ENCODE measurements around the gene FSIP1. TPM values are rescaled to one million over a fixed set of nuclear protein-coding genes. Genes with fewer than 3 reads are reported as not detected.

FSIP1 gene
- total RNA-seq, 1 experiment from 2014 or later: 0.79 TPM

DNA sequence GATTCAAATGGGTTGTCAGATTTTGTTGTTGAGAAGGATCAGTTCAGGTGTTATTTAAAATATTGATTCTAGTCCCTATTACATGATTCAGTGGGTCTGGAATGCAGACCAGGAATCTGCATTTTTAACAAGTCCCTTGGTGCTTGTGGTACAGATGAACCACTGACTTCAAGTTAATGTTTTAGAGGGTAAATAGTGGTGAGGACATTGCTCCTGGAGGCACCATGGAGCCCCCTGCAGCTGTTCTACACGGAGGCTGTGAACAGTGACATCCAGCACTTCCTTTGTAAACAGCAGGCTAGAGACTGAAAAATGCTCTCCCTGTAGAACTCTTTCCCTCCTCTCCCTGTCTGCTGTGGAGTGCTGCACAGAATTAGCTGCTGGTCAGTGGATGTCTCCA, 4.8 kb upstream of the FSIP1 start:
- Histone ChIP-seq H3K27ac (no peak overlapping the region), H3K4me1 (replicated peaks) (peaks cover 65% of the 10 kb centered on the region), H3K9me3 (replicated peaks) (no peaks in the 10 kb centered on the region), H3K36me3 (peaks cover 10% of the 10 kb centered on the region), H3K27me3 (replicated peaks) (no peaks in the 10 kb centered on the region), H3K4me3 (no peak overlapping the region)
- no peak for DNase-seq (ENCODE audit: low read depth in 1 of 2, low spot score in 2 of 2)

DNA sequence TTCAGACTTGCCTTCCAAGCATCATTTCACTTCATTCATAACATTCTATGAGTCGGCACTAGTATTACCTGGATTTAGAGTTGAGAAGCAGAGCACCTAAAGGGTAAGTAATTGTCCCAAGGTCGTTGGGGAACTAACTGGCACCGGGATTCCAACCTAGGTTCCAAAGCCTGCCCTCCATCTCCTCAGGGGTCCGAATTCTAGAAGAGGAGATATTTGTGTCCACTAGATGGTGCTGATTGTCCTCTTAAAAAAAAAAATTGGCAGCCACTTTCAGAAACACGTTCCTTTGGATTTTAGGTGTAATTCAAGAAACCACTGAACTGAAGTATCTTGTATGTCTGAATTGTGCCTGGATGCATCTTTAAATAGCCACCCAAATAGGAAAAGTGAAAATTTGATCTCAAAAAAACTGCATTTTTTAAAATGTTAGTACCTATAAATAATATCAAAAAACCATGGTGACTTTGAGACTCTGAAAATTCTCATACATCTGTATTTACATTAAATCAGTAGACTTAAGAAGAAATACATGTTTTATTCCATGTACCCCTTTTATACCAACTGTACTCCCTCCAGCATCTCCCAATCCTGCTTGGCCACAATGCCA, 3.9 kb upstream of the FSIP1 start:
- Histone ChIP-seq H3K36me3 (peaks cover 10% of the 10 kb centered on the region), H3K4me3 (no peak overlapping the region), H3K27ac (no peak overlapping the region), H3K4me1 (replicated peaks) (peaks cover 69% of the 10 kb centered on the region), H3K9me3 (replicated peaks) (peaks cover 6% of the 10 kb centered on the region), H3K27me3 (replicated peaks) (no peaks in the 10 kb centered on the region)
- DNase-seq (ENCODE audit: low read depth in 1 of 2, low spot score in 2 of 2): peak in 1 of 2 experiments; percentile 65

DNA sequence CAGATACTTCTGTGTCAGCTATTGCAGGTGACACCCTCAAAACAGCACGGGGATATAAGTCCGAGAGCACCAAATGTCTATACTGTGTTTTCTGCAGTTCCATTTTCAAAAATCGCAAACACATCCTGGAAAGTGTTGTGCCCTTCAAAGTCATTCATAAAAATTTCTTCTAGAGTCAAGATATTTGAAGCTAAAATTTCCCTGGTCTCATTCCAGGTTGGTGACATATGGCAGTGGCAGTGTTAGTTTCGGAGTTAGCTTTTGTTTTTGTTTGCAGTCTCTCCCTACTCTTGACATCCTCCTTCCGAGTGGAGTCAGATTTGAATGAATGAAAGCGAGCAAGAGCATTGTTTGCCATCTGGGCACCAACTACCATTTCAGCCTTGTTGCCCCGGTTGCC, 3.2 kb upstream of the FSIP1 start:
- Histone ChIP-seq H3K27me3 (replicated peaks) (no peaks in the 10 kb centered on the region), H3K4me3 (no peak overlapping the region), H3K27ac (no peak overlapping the region), H3K36me3 (peaks cover 10% of the 10 kb centered on the region), H3K4me1 (replicated peaks) (peaks cover 69% of the 10 kb centered on the region), H3K9me3 (replicated peaks) (peaks cover 7% of the 10 kb centered on the region)
- DNase-seq (ENCODE audit: low read depth in 1 of 2, low spot score in 2 of 2): no peak

DNA sequence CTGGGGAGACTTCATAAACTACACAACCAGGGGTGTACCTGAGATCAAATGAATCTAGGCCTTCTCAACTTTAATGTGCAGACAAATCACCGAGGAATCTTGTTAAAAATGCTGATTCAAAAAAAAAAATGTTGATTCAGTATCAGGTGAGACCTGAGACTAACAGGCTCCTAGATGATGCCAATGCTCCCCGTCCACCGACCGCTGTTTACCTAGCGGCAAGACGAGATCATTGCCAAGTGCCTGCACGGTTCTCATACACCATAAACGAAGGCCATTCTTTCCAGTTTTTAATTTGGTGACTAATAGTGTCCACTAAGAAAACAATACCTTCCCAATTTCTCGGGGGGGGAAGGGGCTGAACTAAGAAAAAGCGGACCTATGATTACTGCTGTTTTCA, 2.5 kb upstream of the FSIP1 start:
- peaks cover 69% of the 10 kb centered on the region for H3K4me1 ChIP-seq (replicated peaks)
- no peak for DNase-seq (ENCODE audit: low read depth in 1 of 2, low spot score in 2 of 2)
- H3K36me3 ChIP-seq: peaks cover 10% of the 10 kb centered on the region
- H3K4me3 ChIP-seq: no peak overlapping the region
- no peaks in the 10 kb centered on the region for H3K27me3 ChIP-seq (replicated peaks)
- peaks cover 7% of the 10 kb centered on the region for H3K9me3 ChIP-seq (replicated peaks)
- H3K27ac ChIP-seq: no peak overlapping the region

DNA sequence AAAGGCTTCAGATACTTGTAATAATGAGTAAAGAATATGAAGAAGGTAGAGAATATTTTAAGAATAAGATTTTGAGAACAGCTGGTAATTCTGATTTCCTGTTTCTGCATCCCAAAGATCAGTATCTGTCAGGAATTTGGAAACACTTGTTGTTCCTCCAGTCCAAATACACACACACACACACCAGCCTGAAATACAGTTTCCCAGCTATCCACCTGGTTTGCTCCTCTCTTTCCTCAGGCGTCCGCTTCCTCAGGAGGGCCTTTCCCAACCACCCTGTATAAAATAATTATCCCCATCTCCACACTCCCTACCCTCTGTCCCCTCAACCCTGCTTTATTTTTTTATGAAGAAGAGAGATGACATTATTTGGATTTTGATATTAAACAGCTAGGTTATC, 2.0 kb upstream of the FSIP1 start:
- H3K4me3 ChIP-seq: no peak overlapping the region
- H3K27ac ChIP-seq: peak overlapping the region; percentile 31; the same call in 1 of the 2 replicates
- peaks cover 10% of the 10 kb centered on the region for H3K36me3 ChIP-seq
- no peaks in the 10 kb centered on the region for H3K27me3 ChIP-seq (replicated peaks)
- H3K9me3 ChIP-seq (replicated peaks): peaks cover 7% of the 10 kb centered on the region
- peaks cover 64% of the 10 kb centered on the region for H3K4me1 ChIP-seq (replicated peaks)
- no peak for DNase-seq (ENCODE audit: low read depth in 1 of 2, low spot score in 2 of 2)

DNA sequence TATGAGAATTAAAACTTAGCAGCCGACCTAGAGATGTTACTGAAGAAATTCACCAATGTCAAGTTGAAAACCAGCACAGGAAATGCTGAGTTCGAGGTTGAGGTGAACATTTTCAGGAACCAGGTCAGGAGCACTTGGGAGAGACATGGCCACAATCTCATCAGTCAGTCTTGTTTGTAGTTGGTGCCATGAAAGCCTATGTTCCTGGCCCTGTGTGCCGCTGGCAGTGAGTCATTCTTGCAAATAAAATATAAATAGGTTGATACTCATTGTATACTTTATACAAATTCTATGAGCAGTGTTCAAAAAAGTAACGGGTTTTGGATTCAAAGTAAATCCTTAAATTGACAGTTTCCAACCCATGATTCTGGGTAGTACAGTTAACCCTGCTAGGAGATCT, 1.5 kb upstream of the FSIP1 start:
- DNase-seq (ENCODE audit: low read depth in 1 of 2, low spot score in 2 of 2): peak; percentile 36 to 57

DNA sequence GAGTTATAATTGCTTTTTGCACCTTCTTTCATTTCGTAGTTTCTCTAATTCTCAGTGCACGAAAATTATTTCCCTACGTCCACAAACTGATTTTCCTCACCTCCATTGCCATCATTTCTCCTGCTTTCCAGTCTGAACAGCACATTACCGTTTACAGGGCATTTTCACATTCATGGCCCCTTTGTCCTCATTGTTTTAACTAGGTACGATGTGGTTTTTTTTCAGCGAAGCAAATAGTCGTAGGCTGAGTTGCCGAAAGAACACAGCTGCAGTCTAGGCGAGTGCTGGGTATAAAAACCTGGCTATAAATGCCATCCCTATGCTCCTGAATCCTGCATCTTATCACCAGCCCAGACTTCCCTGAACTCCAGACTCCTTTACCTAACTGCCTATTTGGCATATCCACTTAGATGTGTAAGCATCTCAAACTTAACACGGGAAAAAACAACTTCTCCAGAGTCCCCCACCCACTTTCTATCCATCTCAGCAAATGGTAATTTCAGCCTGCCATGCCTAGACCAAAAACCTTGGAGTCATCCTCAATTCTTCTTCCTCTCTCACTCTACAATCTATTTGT, 691 bp upstream of the FSIP1 start:
- Histone ChIP-seq H3K27me3 (replicated peaks) (no peaks in the 10 kb centered on the region), H3K9me3 (replicated peaks) (peaks cover 7% of the 10 kb centered on the region), H3K27ac (peak overlapping the region; percentile 81), H3K4me1 (replicated peaks) (peaks cover 51% of the 10 kb centered on the region), H3K36me3 (peaks cover 10% of the 10 kb centered on the region), H3K4me3 (peak overlapping the region; percentile 93)
- no peak for DNase-seq (ENCODE audit: low read depth in 1 of 2, low spot score in 2 of 2)

More for the DNA sequence above, 1.5 kb upstream of the FSIP1 start:
- H3K27me3 ChIP-seq (replicated peaks): no peaks in the 10 kb centered on the region
- peak overlapping the region; percentile 81 for H3K27ac ChIP-seq
- H3K9me3 ChIP-seq (replicated peaks): peaks cover 7% of the 10 kb centered on the region
- peak overlapping the region; percentile 93; the same call in 1 of the 2 replicates for H3K4me3 ChIP-seq
- H3K36me3 ChIP-seq: peaks cover 10% of the 10 kb centered on the region
- H3K4me1 ChIP-seq (replicated peaks): peaks cover 59% of the 10 kb centered on the region

DNA sequence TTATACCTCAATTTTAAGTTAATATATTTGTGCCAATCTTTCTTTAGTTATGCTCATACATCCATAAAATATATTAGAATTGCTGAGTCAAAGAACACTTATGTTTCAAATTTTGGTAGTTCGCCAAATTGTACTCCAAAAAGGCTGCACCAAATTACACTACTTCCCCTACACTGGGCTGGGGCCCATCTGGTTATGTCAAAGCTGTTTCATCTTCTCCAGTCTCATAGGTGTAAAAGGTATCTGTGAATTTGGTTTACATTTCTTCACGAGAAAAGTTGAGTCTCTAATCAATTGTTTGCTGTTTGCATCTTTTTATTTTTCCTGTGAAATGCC, 706 bp downstream of the FSIP1 start:
- peak overlapping the region; percentile 93 for H3K4me3 ChIP-seq
- H3K4me1 ChIP-seq (replicated peaks): peaks cover 44% of the 10 kb centered on the region
- peaks cover 7% of the 10 kb centered on the region for H3K9me3 ChIP-seq (replicated peaks)
- peaks cover 10% of the 10 kb centered on the region for H3K36me3 ChIP-seq
- DNase-seq (ENCODE audit: low read depth in 1 of 2, low spot score in 2 of 2): no peak
- no peaks in the 10 kb centered on the region for H3K27me3 ChIP-seq (replicated peaks)
- peak overlapping the region; percentile 43; the same call in 1 of the 2 replicates for H3K27ac ChIP-seq

DNA sequence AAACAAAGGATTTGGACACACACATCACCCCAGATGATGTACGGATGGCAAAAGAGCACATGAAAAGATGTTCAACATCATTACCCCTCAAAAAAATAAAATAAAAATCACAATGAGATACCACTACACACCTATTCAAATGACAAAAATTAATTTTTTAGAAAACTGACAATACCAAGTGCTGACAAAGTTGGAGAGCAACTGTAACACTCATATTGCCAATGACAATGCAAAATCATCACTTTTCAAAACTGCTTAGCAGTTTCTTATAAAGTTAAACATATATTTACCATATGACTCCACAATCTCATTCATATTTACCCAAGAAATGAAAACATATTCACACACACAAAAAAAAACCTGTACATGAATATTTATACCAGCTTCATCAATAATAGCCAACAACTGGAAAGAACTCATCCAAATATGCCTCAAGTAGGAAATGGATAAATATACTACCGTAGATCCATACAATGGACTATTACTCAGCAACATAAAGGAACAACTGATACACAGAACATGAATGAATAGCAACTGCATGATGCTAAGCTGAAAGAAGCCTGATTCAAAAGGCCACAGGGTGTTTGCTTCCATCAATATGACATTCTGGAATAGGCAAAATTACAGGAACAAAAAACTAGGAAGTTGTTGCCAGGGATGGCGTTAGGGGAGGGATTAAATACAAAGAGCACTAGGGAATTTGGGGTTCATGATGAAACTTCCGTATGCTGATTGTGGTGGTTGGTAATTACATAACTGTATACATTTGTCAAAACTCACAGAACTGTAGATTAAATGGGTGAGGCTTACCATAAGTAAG, 1.3 kb downstream of the FSIP1 start:
- no peak overlapping the region for H3K4me3 ChIP-seq
- H3K27me3 ChIP-seq (replicated peaks): no peaks in the 10 kb centered on the region
- peaks cover 10% of the 10 kb centered on the region for H3K36me3 ChIP-seq
- H3K4me1 ChIP-seq (replicated peaks): peaks cover 40% of the 10 kb centered on the region
- peaks cover 7% of the 10 kb centered on the region for H3K9me3 ChIP-seq (replicated peaks)
- DNase-seq (ENCODE audit: low read depth in 1 of 2, low spot score in 2 of 2): no peak
- H3K27ac ChIP-seq: no peak overlapping the region; the same call in 1 of the 2 replicates

DNA sequence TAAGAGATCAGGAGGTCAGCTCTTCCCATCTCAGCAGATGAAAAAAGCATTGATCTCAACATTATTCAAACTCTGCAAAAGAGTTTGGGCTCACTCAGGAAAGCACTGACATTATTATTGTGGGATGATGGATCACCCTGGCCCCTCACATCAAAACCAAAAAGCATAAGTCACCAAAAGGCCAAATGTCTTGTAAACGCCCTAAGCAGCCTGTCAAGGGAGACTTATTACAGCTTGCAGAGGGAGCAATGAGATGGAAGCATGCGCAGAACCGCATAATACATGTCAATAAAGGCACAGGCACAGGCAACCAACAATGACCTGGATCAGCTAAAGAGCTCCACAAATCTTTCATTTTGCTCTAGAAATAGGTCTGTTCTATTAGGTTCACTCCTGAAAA, 4.6 kb downstream of the FSIP1 start:
- Histone ChIP-seq H3K4me3 (no peak overlapping the region), H3K27me3 (replicated peaks) (no peaks in the 10 kb centered on the region), H3K9me3 (replicated peaks) (peaks cover 7% of the 10 kb centered on the region), H3K4me1 (replicated peaks) (peaks cover 7% of the 10 kb centered on the region), H3K36me3 (no peaks in the 10 kb centered on the region; the same call in 1 of the 2 replicates), H3K27ac (no peak overlapping the region)
- no peak for DNase-seq (ENCODE audit: low read depth in 1 of 2, low spot score in 2 of 2)

DNA sequence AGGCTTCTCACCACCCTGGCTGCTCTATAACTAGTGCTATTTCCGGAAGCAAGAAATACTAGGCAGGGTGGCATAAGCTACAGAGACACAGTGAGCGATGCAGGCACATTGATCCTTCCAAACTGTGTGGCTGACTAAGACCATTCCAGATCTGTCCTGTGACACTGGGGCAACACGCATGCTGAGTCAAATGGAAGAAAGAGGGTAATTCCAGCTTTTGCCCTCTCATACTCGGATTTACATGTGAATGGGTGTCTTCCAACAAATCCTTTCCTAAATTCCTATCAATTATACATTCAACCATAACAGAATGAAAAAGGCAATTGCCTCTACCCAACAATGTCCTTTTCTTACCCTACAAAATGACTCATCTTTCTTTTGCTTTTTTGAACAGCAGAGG, 5.1 kb downstream of the FSIP1 start:
- H3K27me3 ChIP-seq (replicated peaks): no peaks in the 10 kb centered on the region

DNA sequence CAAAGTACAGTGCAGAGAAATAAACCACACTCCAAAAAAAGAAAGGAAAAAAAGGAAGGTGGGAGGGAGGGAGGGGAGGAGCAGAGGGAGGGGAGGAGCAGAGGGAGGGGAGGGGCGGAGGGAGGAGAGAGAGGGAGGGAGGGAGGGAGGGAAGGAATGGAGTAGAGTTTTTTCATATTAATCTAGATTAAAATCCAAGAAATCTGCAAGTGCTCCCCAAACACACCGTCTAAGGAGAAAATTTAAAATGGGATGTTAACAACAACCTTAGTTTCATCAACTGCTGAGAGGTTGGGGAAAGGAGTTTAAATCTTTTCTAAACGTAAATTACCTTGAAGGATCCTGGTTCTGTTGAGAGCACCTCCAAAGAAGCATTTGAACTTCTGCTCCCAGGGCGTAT, 6.6 kb downstream of the FSIP1 start:
- Histone ChIP-seq H3K9me3 (replicated peaks) (no peaks in the 10 kb centered on the region), H3K27ac (no peak overlapping the region), H3K4me3 (no peak overlapping the region), H3K27me3 (replicated peaks) (no peaks in the 10 kb centered on the region), H3K4me1 (replicated peaks) (peaks cover 11% of the 10 kb centered on the region), H3K36me3 (no peaks in the 10 kb centered on the region)
- DNase-seq (ENCODE audit: low read depth in 1 of 2, low spot score in 2 of 2): no peak

More for the DNA sequence above, 5.1 kb downstream of the FSIP1 start:
- no peak for DNase-seq (ENCODE audit: low read depth in 1 of 2, low spot score in 2 of 2)
- H3K4me3 ChIP-seq: no peak overlapping the region
- H3K9me3 ChIP-seq (replicated peaks): peaks cover 7% of the 10 kb centered on the region
- H3K4me1 ChIP-seq (replicated peaks): peaks cover 7% of the 10 kb centered on the region
- no peak overlapping the region for H3K27ac ChIP-seq
- no peaks in the 10 kb centered on the region; the same call in 1 of the 2 replicates for H3K36me3 ChIP-seq

DNA sequence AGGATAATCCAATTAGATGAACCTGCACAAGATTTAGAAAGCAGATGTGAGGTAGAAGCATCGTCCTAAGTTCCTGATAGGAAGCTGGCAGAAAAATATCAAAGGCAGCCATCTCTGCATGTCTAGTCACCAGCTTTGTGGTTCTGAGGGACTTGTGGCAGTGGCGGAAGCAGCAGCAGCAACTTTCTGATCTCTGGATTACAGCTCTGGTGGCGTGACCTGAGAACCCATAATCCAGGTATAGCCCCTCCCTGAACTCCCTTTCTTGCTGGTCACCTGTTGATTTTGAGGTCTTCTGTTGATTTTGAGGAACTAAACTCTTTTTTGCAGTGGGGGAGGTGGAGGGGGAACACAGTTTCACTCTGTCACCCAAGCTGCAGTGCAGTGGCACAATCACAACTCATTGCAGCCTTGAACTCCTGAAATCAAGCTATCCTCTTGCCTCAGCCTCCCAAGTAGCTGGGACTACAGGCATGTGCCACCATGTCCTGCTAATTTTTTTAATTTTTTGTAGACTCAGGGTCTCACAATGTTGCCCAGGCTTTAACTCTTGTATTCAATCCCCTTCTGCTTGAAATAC, 7.9 kb downstream of the FSIP1 start:
- H3K27ac ChIP-seq: no peak overlapping the region
- no peaks in the 10 kb centered on the region for H3K36me3 ChIP-seq
- no peak for DNase-seq (ENCODE audit: low read depth in 1 of 2, low spot score in 2 of 2)
- no peak overlapping the region for H3K4me3 ChIP-seq
- no peaks in the 10 kb centered on the region for H3K27me3 ChIP-seq (replicated peaks)
- H3K4me1 ChIP-seq (replicated peaks): peaks cover 16% of the 10 kb centered on the region
- no peaks in the 10 kb centered on the region for H3K9me3 ChIP-seq (replicated peaks)

Measured in SJSA1 (cell line).